ENCODE measurements around the gene NTN1.

NTN1 gene

GRCh38 chr17:9158544-9159452 lies 137.5 kb downstream of the NTN1 start:
- no peak for DNase-seq (ENCODE audit: low read depth in 2 of 2)

GRCh38 chr17:9162275-9162985 lies 141.1 kb downstream of the NTN1 start:
- DNase-seq (ENCODE audit: low read depth in 2 of 2): no peak

GRCh38 chr17:9166788-9167187 lies 145.5 kb downstream of the NTN1 start:
- no peak for DNase-seq (ENCODE audit: low read depth in 2 of 2)

GRCh38 chr17:9167379-9167778 lies 146.1 kb downstream of the NTN1 start:
- DNase-seq (ENCODE audit: low read depth in 2 of 2): no peak

- no peak for DNase-seq (ENCODE audit: low read depth in 2 of 2)
These were observed 147.8 kb downstream of the NTN1 start for GRCh38 chr17:9169116-9169515.

- DNase-seq (ENCODE audit: low read depth in 2 of 2): no peak
These were observed 149.0 kb downstream of the NTN1 start for GRCh38 chr17:9170336-9170735.

- no peak for DNase-seq (ENCODE audit: low read depth in 2 of 2)
These were observed 149.5 kb downstream of the NTN1 start for GRCh38 chr17:9170853-9171252.

- DNase-seq (ENCODE audit: low read depth in 2 of 2): no peak
These were observed 152.2 kb downstream of the NTN1 start for GRCh38 chr17:9173386-9173983.

- DNase-seq (ENCODE audit: low read depth in 2 of 2): no peak
These were observed 153.0 kb downstream of the NTN1 start for GRCh38 chr17:9174312-9174711.

- no peak for DNase-seq (ENCODE audit: low read depth in 2 of 2)
These were observed 153.7 kb downstream of the NTN1 start for GRCh38 chr17:9174779-9175574.

GRCh38 chr17:9175700-9176467 lies 154.6 kb downstream of the NTN1 start:
- no peak for DNase-seq (ENCODE audit: low read depth in 2 of 2)

GRCh38 chr17:9177212-9177611 lies 155.9 kb downstream of the NTN1 start:
- DNase-seq (ENCODE audit: low read depth in 2 of 2): no peak

GRCh38 chr17:9178319-9178718 lies 157.0 kb downstream of the NTN1 start:
- DNase-seq (ENCODE audit: low read depth in 2 of 2): no peak

- DNase-seq (ENCODE audit: low read depth in 2 of 2): no peak
These were observed 158.3 kb downstream of the NTN1 start for GRCh38 chr17:9179602-9180001.

GRCh38 chr17:9181640-9182039 lies 160.3 kb downstream of the NTN1 start:
- no peak for DNase-seq (ENCODE audit: low read depth in 2 of 2)

- DNase-seq (ENCODE audit: low read depth in 2 of 2): no peak
These were observed 162.0 kb downstream of the NTN1 start for GRCh38 chr17:9183306-9183705.

GRCh38 chr17:9185142-9185541 lies 163.8 kb downstream of the NTN1 start:
- no peak for DNase-seq (ENCODE audit: low read depth in 2 of 2)

- DNase-seq (ENCODE audit: low read depth in 2 of 2): no peak
These were observed 164.5 kb downstream of the NTN1 start for GRCh38 chr17:9185688-9186284.

GRCh38 chr17:9187828-9188227 lies 166.5 kb downstream of the NTN1 start:
- DNase-seq (ENCODE audit: low read depth in 2 of 2): no peak

- DNase-seq (ENCODE audit: low read depth in 2 of 2): no peak
These were observed 167.1 kb downstream of the NTN1 start for GRCh38 chr17:9188367-9188766.

GRCh38 chr17:9189870-9190269 lies 168.6 kb downstream of the NTN1 start:
- DNase-seq (ENCODE audit: low read depth in 2 of 2): no peak
